ENCODE measurements around the gene HOXA6. TPM values are rescaled to one million over a fixed set of nuclear protein-coding genes. Genes with fewer than 3 reads are reported as not detected.

HOXA6 gene
- total and polyA plus RNA-seq, 2 donors (not counting 3 experiments of a cell fraction or from before 2014, with no cell fraction given): 10.0 to 20.7 TPM

GRCh38 chr7:27154901-27155815, 7.6 kb upstream of the HOXA6 start:
- intact Hi-C loops (cut with micrococcal nuclease): loop anchor here (5.0 kb wide), 1 partner anchor 998 kb away; no protein-coding TSS in a partner anchor
- dilution Hi-C loops (cut with MboI; ENCODE audit: extremely low pct_ligation_motif_present, low sequenced_read_pairs): loop anchor here (25.0 kb wide), 1 partner anchor 968 kb away; no protein-coding TSS in a partner anchor
- FAIRE-seq: peak; percentile 77

More at GRCh38 chr7:27154901-27155815, 7.6 kb upstream of the HOXA6 start:
- H3K27ac ChIP-seq (ENCODE audit: insufficient read depth, low read depth, low read length): peak overlapping the region; percentile 96
- peak overlapping the region; percentile 78 for H3K9ac ChIP-seq (replicated peaks; ENCODE audit: extremely low read depth, insufficient read depth, low read length)
- H3K79me2 ChIP-seq (ENCODE audit: control insufficient read depth, insufficient read depth, low read length): peaks cover 87% of the 10 kb centered on the region
- H3K9me3 ChIP-seq (replicated peaks; ENCODE audit: control insufficient read depth, insufficient read depth, low read length): no peaks in the 10 kb centered on the region
- H3K36me3 ChIP-seq (ENCODE audit: control insufficient read depth in 2 of 2, extremely low read depth in 1 of 2, insufficient read depth in 2 of 2, low read length in 2 of 2): no peaks in the 10 kb centered on the region
- peak overlapping the region; percentile 59 to 76 (median 60) for H3K4me3 ChIP-seq (replicated peaks in 1 of 3; ENCODE audit: insufficient read depth in 1 of 3, low read depth in 1 of 3, low read length in 3 of 3)
- no peak for TF ChIP-seq CTCF (IDR thresholded peaks at IDR 0.05; ENCODE audit: extremely low read depth in 1 of 2, insufficient read depth in 1 of 2, low read depth in 1 of 2, low read length in 2 of 2)
- no peak for TF ChIP-seq FOS (IDR thresholded peaks at IDR 0.05; ENCODE audit: borderline replicate concordance, insufficient read depth, low read length)
- no peak for TF ChIP-seq POLR2A (IDR thresholded peaks at IDR 0.05; ENCODE audit: low read depth, low read length)
- no peak for TF ChIP-seq MAX (IDR thresholded peaks at IDR 0.05; ENCODE audit: insufficient read depth, insufficient read length)
- TF ChIP-seq GATA2 (IDR thresholded peaks at IDR 0.05; ENCODE audit: insufficient read depth, insufficient read length, low read depth, low read length): no peak
- TF ChIP-seq MYC (IDR thresholded peaks at IDR 0.05; ENCODE audit: low read depth, low read length): no peak
- no peak for TF ChIP-seq JUN (IDR thresholded peaks at IDR 0.05; ENCODE audit: borderline replicate concordance, insufficient read depth, insufficient read length, low read depth)
- TF ChIP-seq EZH2 (IDR thresholded peaks at IDR 0.05; ENCODE audit: borderline replicate concordance, low read depth, low read length, severe bottlenecking): no peak
- TF ChIP-seq POLR2AphosphoS5 (IDR thresholded peaks at IDR 0.05; ENCODE audit: insufficient read depth, low read depth, low read length): no peak
- no peaks in the 10 kb centered on the region for H4K20me1 ChIP-seq (replicated peaks; ENCODE audit: control insufficient read depth, extremely low read depth, insufficient read depth, low read length)
- ChIA-PET CTCF (interaction anchor here (0.5 to 2.0 kb wide), 7 partner anchors 10 to 1293 kb away, joined by 3 to 8 read pairs (median 3); partner anchors contain the start of genes HOXA11 and HOXA5), POLR2A (interaction anchor here (0.6 kb wide), 1 partner anchor 35 kb away, joined by 7 read pairs; no protein-coding TSS in a partner anchor)
- peak overlapping the region; percentile 10 for H2AFZ ChIP-seq (ENCODE audit: low read depth, low read length)
- no TSS peak for BruUV-seq (replicated peaks)
- no peaks in the 10 kb centered on the region for H3K27me3 ChIP-seq (ENCODE audit: control insufficient read depth in 2 of 2, insufficient read depth in 2 of 2, low read length in 2 of 2)
- peaks cover 68% of the 10 kb centered on the region for H3K4me1 ChIP-seq (ENCODE audit: control insufficient read depth, extremely low read depth, insufficient read depth, low read length)
- DNase-seq (ENCODE audit: low read depth, low spot score): peak; percentile 72
- H3K4me2 ChIP-seq (ENCODE audit: insufficient read depth, low read length): peak overlapping the region; percentile 92
- H3K9me1 ChIP-seq (replicated peaks; ENCODE audit: control insufficient read depth, extremely low read depth, insufficient read depth, low read length): no peaks in the 10 kb centered on the region

Data from endothelial cell of umbilical vein (primary cell).